Rectal smooth muscle tissue (tissue), 1 donor: ENCODE results near the gene RAB8A.
"Not testable (repeated sequence)": the region's sequence is repeated elsewhere in the genome, so short reads cannot be mapped to it uniquely, and the experiment has no call there.

Experiments
- H3K27ac ChIP-seq: one replicate; pipeline ENCODE4 v1.7.0; 2013; ENCODE audit warnings: low read depth, low read length, inconsistent platforms
- H3K27me3 ChIP-seq: one replicate; pipeline ENCODE4 v1.7.0; 2013; ENCODE audit warnings: low read length; ENCODE audit not compliant: control insufficient read depth, insufficient read depth
- H3K36me3 ChIP-seq: one replicate; pipeline ENCODE4 v1.7.0; 2013; ENCODE audit warnings: low read length; ENCODE audit not compliant: control insufficient read depth, insufficient read depth
- H3K4me1 ChIP-seq: one replicate; pipeline ENCODE4 v1.7.0; 2013; ENCODE audit warnings: low read length; ENCODE audit not compliant: control insufficient read depth, insufficient read depth
- H3K4me3 ChIP-seq: one replicate; pipeline ENCODE4 v1.7.0; 2013; ENCODE audit warnings: low read length
- H3K9ac ChIP-seq: one replicate; pipeline ENCODE4 v1.7.0; 2013; ENCODE audit warnings: low read length

Gene RAB8A

DNA sequence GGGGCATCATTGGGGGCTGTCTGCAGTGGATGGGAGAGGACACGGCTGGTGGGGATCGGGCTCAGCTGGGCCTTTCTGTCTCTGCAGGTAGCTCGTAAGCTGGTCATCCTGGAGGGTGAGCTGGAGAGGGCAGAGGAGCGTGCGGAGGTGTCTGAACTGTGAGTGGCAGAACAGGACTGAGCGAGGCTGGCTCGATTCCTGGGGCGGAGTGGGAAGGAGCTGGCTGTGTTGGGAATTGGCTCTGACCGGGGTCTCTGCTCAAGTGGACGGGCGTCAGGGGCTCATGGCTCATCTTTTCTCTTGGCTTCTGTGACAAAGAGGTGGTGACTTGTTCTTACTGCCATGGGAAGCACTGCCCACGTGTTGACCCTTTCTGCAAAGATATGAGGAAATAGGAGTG lies 23.7 kb upstream of the RAB8A start:
- no peaks in the 10 kb centered on the region for H3K27me3 ChIP-seq
- peaks cover 65% of the 10 kb centered on the region for H3K36me3 ChIP-seq
- no peak overlapping the region for H3K4me3 ChIP-seq
- peaks cover 8% of the 10 kb centered on the region for H3K4me1 ChIP-seq
- peak overlapping the region; percentile 27 for H3K27ac ChIP-seq
- no peak overlapping the region for H3K9ac ChIP-seq

DNA sequence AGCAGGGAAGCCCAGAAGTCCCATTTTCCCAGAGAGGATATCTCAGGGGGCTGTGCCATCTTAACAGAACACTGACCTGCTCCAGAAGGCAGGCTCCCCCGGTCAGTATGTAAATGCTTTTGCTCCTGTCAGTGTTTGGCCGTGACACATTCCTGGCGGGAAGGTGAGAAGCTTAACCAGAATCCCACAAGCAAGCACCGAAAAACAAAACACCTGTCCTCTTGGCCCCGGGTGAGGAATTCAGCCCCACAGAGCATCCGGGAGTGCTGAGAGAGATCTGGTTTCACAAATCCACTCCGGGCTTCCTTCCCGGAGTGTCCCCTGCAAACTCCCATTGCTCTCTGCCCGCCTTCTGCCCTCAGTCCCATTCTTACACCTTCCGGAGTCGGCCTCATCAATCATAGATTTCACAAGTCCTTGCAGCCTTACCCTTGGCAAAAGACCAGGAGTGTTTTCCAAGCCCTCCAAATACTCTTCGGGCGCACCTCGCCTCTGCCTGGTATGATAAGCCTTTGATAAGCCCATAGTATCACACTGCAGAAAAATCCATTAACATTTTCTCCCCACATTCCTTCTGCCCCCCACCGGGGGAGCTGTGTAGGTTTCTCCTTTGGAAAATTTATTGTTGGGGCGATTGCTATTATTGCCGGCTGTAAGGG lies 23.2 kb upstream of the RAB8A start:
- Histone ChIP-seq H3K36me3 (peaks cover 68% of the 10 kb centered on the region), H3K4me3 (no peak overlapping the region), H3K4me1 (peaks cover 6% of the 10 kb centered on the region), H3K27ac (peak overlapping the region; percentile 27), H3K9ac (no peak overlapping the region), H3K27me3 (no peaks in the 10 kb centered on the region)

DNA sequence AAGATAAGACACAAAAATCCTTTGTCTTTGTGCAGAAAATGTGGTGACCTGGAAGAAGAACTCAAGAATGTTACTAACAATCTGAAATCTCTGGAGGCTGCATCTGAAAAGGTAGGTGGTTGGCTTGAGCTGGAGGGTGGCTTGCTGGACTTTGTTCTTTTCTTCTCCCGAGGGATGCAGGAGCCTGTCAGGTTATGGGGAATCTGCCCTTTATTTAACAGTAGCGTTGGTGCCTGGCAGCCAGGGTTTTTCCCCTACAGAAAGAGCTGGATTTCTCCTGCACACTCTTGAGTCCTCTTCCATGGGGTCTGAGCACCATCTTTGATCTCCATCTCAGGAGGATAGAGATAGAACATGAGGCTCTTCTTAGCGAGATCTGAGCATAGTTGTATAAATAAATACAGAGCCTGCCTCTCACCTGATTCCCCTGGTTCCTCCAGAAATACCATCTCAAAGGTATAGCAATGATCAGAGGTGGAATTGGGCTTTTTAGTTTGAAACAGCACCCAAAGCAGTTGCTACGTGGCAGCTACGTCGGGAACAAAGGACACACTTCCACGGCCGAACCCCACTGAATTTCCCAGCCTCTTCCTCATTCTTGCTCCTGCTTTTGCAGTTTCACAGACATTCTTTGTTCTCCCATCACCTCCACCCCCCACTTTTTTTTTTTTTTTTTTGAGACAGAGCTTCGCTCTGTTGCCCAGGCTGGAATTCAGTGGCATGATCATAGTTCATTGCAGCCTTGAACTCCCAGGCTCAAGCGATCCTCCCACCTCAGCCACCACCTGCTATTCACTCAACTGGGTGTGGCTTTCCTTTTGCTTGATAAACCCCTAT lies 22.5 kb upstream of the RAB8A start:
- H3K36me3 ChIP-seq = peaks cover 68% of the 10 kb centered on the region
- H3K27ac ChIP-seq = peak overlapping the region; percentile 15
- H3K27me3 ChIP-seq = no peaks in the 10 kb centered on the region
- H3K9ac ChIP-seq = no peak overlapping the region
- no peak overlapping the region for H3K4me3 ChIP-seq
- peaks cover 6% of the 10 kb centered on the region for H3K4me1 ChIP-seq

DNA sequence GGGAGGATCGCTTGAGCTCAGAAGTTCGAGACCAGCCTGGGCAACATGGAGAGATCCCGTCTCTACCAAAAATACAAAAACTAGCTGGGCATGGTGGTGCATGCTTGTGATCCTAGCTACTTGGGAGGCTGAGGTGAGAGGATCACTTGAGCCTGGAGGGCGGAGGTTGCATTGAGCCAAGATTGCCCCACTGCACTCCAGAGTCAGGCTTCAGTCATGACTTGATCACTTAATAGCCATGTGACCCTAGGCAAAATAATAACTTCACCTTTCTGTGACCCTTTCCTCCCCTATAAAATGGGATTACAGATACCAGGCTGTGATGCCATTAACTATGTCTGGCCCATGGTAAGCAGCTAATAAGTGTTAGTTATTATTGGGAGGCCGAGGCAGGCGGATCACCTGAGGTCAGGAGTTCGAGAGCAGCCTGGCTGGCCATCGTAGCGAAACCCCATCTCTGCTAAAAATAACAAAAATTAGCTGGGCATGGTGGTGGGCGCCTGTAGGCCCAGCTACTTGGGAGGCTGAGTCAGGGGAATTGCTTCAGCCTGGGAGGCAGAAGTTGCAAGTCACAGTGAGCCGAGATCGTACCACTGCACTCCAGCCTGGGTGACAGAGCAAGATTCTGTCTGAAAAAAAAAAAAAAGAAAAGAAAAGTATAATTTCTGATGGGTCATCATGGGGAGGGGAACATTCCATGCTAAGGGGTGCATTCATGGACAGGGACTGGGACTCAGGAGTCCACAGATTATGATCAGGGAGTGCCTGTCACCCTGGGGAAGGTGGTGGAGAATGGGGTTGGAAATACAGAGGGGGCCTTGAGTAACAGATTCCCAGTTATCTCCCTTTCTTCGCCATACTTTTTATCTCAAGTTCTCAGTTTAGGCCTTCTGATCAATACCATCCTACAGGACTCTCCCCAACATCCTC lies 19.9 kb upstream of the RAB8A start:
- Histone ChIP-seq H3K9ac (no peak overlapping the region), H3K27me3 (no peaks in the 10 kb centered on the region), H3K36me3 (peaks cover 67% of the 10 kb centered on the region), H3K27ac (peak overlapping the region; percentile 48), H3K4me3 (no peak overlapping the region), H3K4me1 (peaks cover 6% of the 10 kb centered on the region)

DNA sequence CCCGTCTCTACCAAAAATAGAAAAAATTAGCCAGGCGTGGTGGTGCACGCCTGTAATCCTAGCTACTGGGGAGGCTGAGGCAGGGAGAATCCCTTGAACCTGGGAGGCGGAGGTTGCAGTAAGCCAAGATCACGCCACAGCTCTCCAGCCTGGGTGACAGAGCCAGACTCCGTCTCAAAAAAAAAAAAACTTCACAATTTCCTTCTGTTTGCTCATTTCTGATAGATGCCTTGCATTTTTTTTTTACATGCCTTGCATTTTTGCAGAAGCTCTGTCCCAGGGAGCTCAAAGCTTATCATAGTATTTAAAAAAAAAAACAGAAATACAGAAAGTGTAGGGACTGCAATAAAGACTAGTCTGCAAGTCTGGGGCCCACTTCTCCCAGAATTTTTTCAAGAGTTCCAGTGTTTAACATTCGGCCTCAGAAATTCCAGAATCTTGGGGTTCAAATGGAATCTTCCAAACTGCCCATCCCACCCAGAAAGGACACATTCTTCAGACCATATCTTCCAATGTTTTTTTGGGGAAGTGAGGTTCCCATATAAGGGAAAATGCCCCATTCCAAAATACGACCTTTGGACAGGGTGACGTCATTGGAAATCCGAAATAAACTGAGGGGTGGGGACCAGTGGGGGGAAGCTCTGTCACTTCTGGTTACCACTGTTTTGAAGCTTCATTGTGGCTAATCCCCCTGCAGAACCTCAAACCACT lies 17.2 kb upstream of the RAB8A start:
- Histone ChIP-seq H3K27ac (no peak overlapping the region), H3K9ac (no peak overlapping the region), H3K4me1 (no peaks in the 10 kb centered on the region), H3K4me3 (no peak overlapping the region), H3K36me3 (peaks cover 64% of the 10 kb centered on the region), H3K27me3 (no peaks in the 10 kb centered on the region)

DNA sequence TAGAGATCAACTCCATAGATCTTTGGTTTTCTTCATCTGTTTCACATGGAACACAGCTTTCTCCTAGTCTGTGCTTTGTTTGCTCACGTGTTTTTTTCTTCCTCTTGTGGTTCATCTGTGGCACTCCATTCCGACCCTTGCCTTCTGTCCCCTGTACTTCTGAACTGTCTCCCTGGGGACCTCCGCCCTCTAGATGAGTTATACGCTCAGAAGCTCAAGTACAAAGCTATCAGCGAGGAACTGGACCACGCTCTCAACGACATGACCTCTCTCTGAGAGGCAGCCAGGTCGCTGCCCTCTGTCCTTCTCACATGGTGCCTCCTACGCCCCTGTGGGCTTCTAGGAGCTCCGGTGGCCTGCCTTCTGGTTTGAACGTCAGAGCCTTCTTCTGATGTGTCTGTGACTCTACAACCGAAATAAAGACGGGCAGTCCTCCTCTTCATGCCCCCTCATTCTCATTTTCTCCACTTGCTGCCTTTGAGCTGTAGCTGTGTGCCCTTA lies 16.6 kb upstream of the RAB8A start:
- H3K4me1 ChIP-seq = no peaks in the 10 kb centered on the region
- H3K36me3 ChIP-seq = peaks cover 68% of the 10 kb centered on the region
- H3K9ac ChIP-seq = no peak overlapping the region
- H3K27me3 ChIP-seq = no peaks in the 10 kb centered on the region
- no peak overlapping the region for H3K4me3 ChIP-seq
- no peak overlapping the region for H3K27ac ChIP-seq

DNA sequence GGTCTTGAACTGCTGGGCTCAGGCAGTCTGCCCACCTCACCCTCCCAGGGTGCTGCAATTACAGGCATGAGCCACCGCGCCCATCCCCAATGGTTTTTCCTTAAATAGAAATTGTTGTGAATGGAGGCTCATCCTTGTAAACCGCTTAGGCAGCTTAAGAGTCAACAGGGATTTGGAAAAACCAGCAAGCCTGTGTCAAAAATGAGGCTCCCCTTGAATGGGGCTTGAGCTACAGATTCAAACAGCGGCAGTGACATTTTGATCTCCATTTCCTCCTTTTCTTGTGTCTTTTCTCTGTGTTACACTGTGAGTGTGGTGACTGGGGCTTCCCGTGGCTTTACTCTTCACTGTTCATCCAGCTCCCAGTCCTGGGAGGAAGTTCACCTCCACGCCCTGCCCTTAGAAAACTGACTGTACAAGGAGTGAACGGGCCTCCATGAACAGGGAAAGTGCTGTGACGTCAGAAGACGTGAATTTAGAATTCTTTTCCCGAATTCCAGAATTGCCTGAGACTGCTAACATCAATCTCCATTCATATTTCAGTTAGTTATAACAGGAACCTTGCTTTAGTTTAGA lies 15.3 kb upstream of the RAB8A start:
- H3K36me3 ChIP-seq = peaks cover 66% of the 10 kb centered on the region

DNA sequence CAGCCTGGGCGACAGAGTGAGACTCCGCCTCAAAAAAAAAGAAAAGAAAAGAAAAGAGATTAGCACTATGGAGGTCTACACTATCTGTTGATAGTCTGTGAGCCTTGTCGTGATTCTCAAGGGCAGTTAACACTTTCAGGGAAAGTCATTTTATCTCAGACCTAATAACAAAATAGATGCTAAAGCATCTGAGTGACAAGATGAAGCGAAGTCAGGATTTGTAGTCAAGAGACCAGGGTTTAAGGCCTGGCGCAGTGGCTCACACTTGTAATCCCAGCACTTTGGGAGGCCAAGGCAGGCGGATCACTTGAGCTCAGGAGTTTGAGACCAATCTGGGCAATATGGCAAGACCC lies 13.3 kb upstream of the RAB8A start:
- no peak overlapping the region for H3K4me3 ChIP-seq
- H3K4me1 ChIP-seq = no peaks in the 10 kb centered on the region
- no peak overlapping the region for H3K9ac ChIP-seq
- H3K27me3 ChIP-seq = no peaks in the 10 kb centered on the region
- no peak overlapping the region for H3K27ac ChIP-seq
- H3K36me3 ChIP-seq = peaks cover 54% of the 10 kb centered on the region

More for the DNA sequence above, 15.3 kb upstream of the RAB8A start:
- no peaks in the 10 kb centered on the region for H3K27me3 ChIP-seq
- H3K27ac ChIP-seq = peak overlapping the region; percentile 25
- no peak overlapping the region for H3K4me3 ChIP-seq
- H3K4me1 ChIP-seq = no peaks in the 10 kb centered on the region
- no peak overlapping the region for H3K9ac ChIP-seq

DNA sequence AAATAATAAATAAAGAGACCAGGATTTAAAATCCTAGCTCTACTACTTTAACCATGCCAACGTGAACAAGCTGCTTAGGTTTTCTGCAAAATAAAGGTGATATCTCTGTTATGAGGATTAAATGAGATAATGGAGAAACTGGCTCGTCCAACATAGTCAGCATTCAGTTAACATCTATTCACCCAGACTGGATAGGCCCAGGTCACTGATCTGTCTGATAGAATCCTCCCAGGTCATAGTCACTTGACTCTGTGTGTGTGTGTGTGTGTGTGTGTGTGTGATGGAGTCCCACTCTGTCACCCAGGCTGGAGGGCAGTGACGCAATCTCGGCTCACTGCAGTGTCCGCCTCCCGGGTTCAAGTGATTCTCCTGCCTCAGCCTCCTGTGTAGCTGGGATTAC lies 12.9 kb upstream of the RAB8A start:
- no peak overlapping the region for H3K27ac ChIP-seq
- H3K36me3 ChIP-seq = peaks cover 51% of the 10 kb centered on the region
- no peak overlapping the region for H3K9ac ChIP-seq
- H3K4me1 ChIP-seq = no peaks in the 10 kb centered on the region
- no peaks in the 10 kb centered on the region for H3K27me3 ChIP-seq
- H3K4me3 ChIP-seq = no peak overlapping the region

DNA sequence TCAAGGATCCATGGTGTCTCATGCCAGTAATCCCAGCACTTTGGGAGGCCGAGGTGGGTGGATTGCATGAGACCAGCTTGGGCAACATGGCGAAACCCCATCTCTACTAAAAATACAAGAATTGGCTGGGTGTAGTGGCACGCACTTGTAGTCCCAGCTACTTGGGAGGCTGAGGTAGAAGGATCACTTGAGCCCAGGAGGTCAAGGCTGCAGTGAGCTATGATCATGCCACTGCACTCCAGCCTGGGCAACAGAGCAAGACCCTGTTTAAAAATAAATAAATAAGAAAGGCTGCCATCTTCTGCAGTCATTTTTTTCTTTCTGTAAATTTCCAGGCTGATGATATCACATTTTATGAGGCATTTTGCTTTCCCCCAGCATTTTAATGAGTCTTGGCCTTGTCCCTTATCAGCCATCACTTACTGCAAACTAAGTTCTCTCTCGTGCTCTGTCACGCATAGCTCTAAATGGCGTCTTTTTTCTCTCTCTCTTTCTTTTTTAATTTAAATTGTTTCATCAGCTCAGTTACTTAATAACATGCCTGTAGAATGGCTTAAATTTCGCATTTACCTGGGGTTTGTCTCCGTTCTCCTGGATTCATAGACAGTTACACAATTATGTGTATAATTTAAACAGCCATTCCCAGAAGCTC lies 12.2 kb upstream of the RAB8A start:
- not testable (repeated sequence) for H3K4me3 ChIP-seq, H3K27ac ChIP-seq, H3K9ac ChIP-seq, H3K27me3 ChIP-seq, H3K4me1 ChIP-seq
- peaks cover 51% of the 10 kb centered on the region for H3K36me3 ChIP-seq

DNA sequence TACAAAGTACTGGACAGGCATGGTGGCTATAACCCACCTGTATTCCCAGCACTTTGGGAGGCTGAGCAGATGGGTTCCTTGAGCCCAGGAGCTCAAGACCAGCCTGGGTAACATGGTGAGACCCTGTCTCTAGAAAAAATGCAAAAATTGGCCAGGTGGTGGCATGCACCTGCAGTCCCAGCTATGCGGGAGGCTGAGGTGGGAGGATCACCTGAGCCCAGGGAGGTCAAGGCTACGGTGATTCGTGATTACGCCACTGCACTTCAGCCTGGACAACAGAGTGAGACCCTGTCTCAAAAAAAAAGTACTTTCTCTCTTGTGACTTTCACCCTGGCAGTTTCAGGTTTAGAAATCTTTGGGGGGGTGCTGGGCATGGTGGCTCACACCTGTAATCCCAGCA lies 11.2 kb upstream of the RAB8A start:
- Histone ChIP-seq H3K4me1 (no peaks in the 10 kb centered on the region), H3K4me3 (no peak overlapping the region), H3K27ac (no peak overlapping the region), H3K36me3 (peaks cover 42% of the 10 kb centered on the region), H3K27me3 (no peaks in the 10 kb centered on the region), H3K9ac (no peak overlapping the region)
